ENCODE measurements around the gene KBTBD8.

KBTBD8 gene

GRCh38 chr3:66989241-66989640 lies 8.9 kb upstream of the KBTBD8 start:
- Histone ChIP-seq H3K36me3 (no peaks in the 10 kb centered on the region), H3K4me3 (no peak overlapping the region)
- no peak for TF ChIP-seq CTCF (IDR thresholded peaks at IDR 0.05)

GRCh38 chr3:66989860-66990696 lies 8.0 kb upstream of the KBTBD8 start:
- H3K9me3 ChIP-seq, result no peaks in the 10 kb centered on the region
- intact Hi-C loops (cut with DNase I; ENCODE audit: low total_unique reads), result no loop called here
- peaks cover 0 to 5% of the 10 kb centered on the region in 2 donors for H3K27me3 ChIP-seq
- H3K27ac ChIP-seq, result no peak overlapping the region
- H3K4me3 ChIP-seq, result no peak overlapping the region
- no peak for DNase-seq
- H3K4me1 ChIP-seq, result no peaks in the 10 kb centered on the region
- no peaks in the 10 kb centered on the region for H3K36me3 ChIP-seq
- TF ChIP-seq CTCF (IDR thresholded peaks at IDR 0.05), result no peak

More at GRCh38 chr3:66989241-66989640, 8.9 kb upstream of the KBTBD8 start:
- Histone ChIP-seq H3K27me3 (peaks cover 0 to 5% of the 10 kb centered on the region in 2 donors), H3K4me1 (no peaks in the 10 kb centered on the region), H3K9me3 (no peaks in the 10 kb centered on the region), H3K27ac (no peak overlapping the region)
- intact Hi-C loops (cut with DNase I; ENCODE audit: low total_unique reads), result no loop called here
- no peak for DNase-seq

- no peak overlapping the region for H3K27ac ChIP-seq
- no peaks in the 10 kb centered on the region for H3K9me3 ChIP-seq
- H3K4me3 ChIP-seq, result no peak overlapping the region
- H3K36me3 ChIP-seq, result no peaks in the 10 kb centered on the region
- TF ChIP-seq CTCF (IDR thresholded peaks at IDR 0.05), result no peak
- H3K27me3 ChIP-seq, result peaks cover 0 to 5% of the 10 kb centered on the region in 2 donors
- DNase-seq, result no peak
- intact Hi-C loops (cut with DNase I; ENCODE audit: low total_unique reads), result no loop called here
- no peaks in the 10 kb centered on the region for H3K4me1 ChIP-seq
Observed at GRCh38 chr3:66991459-66991858, 6.6 kb upstream of the KBTBD8 start.

- DNase-seq, result no peak
- Histone ChIP-seq H3K36me3 (no peaks in the 10 kb centered on the region), H3K4me1 (peaks cover 0 to 5% (median 2%) of the 10 kb centered on the region in 4 donors), H3K27ac (no peak overlapping the region), H3K4me3 (no peak overlapping the region), H3K9me3 (no peaks in the 10 kb centered on the region), H3K27me3 (peaks cover 0 to 5% of the 10 kb centered on the region in 2 donors)
- intact Hi-C loops (cut with DNase I; ENCODE audit: low total_unique reads), result no loop called here
- TF ChIP-seq CTCF (IDR thresholded peaks at IDR 0.05), result no peak
Observed at GRCh38 chr3:66993082-66993481, 5.0 kb upstream of the KBTBD8 start.

GRCh38 chr3:66994588-66994987 lies 3.5 kb upstream of the KBTBD8 start:
- H3K9me3 ChIP-seq, result no peaks in the 10 kb centered on the region
- no peak for DNase-seq
- H3K27ac ChIP-seq, result no peak overlapping the region
- peaks cover 0 to 5% of the 10 kb centered on the region in 2 donors for H3K27me3 ChIP-seq
- H3K4me1 ChIP-seq, result peaks cover 0 to 12% (median 3%) of the 10 kb centered on the region in 4 donors
- intact Hi-C loops (cut with DNase I; ENCODE audit: low total_unique reads), result no loop called here
- H3K36me3 ChIP-seq, result no peaks in the 10 kb centered on the region
- TF ChIP-seq CTCF (IDR thresholded peaks at IDR 0.05), result no peak
- H3K4me3 ChIP-seq, result no peak overlapping the region

All from tibial artery (tissue), 4 donors.